Neuronal stem cell (in vitro differentiated cells): ENCODE data around the gene ABCB1.

Source experiments
- DNase-seq: peaks from one replicate; pipeline ENCODE4 v3.0.0-alpha.2; 2013; ENCODE audit warnings: low spot score
- H2AFZ ChIP-seq: one replicate; pipeline ENCODE4 v1.6.1; 2013; ENCODE audit warnings: mild to moderate bottlenecking, low read length, inconsistent platforms
- H2AK5ac ChIP-seq: 2 replicates; pipeline ENCODE4 v1.6.1; 2013; ENCODE audit warnings: low read depth, mild to moderate bottlenecking, inconsistent platforms, low read length, moderate library complexity, mixed read lengths
- H2BK120ac ChIP-seq: 2 replicates; pipeline ENCODE4 v1.6.1; 2013; ENCODE audit warnings: low read depth, mild to moderate bottlenecking, inconsistent platforms, low read length, moderate library complexity, mixed read lengths
- H2BK12ac ChIP-seq: one replicate; pipeline ENCODE4 v1.6.1; 2013; ENCODE audit warnings: low read length, inconsistent platforms
- H2BK15ac ChIP-seq: 2 replicates; pipeline ENCODE4 v1.6.1; 2013; ENCODE audit warnings: mild to moderate bottlenecking, low read length, inconsistent platforms, mixed read lengths
- H2BK5ac ChIP-seq: one replicate; pipeline ENCODE4 v1.6.1; 2013; ENCODE audit warnings: inconsistent platforms, mild to moderate bottlenecking, low read length, moderate library complexity
- H3K14ac ChIP-seq: one replicate; pipeline ENCODE4 v1.6.1; 2013; ENCODE audit warnings: low read length, inconsistent platforms
- H3K18ac ChIP-seq: 2 replicates; pipeline ENCODE4 v1.6.1; 2013; ENCODE audit warnings: low read length, inconsistent platforms
- H3K23ac ChIP-seq: 2 replicates; pipeline ENCODE4 v1.6.1; 2013; ENCODE audit warnings: low read depth, mild to moderate bottlenecking, mixed read lengths, low read length, inconsistent platforms; ENCODE audit not compliant: poor library complexity
- H3K27ac ChIP-seq: replicated peaks from 3 replicates; pipeline ENCODE4 v1.5.1; 2013; ENCODE audit warnings: low read length, inconsistent platforms
- H3K27me3 ChIP-seq, 3 experiments: 2 replicates each; pipeline ENCODE4 v1.6.1; 2013; ENCODE audit warnings: low read length in 3 of 3, mild to moderate bottlenecking in 2 of 3, inconsistent platforms in 1 of 3, low read depth in 1 of 3, mixed read lengths in 1 of 3, moderate library complexity in 1 of 3; ENCODE audit not compliant: control insufficient read depth in 3 of 3, insufficient read depth in 3 of 3
- H3K36me3 ChIP-seq, 2 donors: replicated peaks in 1 of 2; 2 replicates each; pipeline ENCODE4 v1.6.1; 2013; ENCODE audit warnings: low read length in 2 of 2; ENCODE audit not compliant: control insufficient read depth in 2 of 2, insufficient read depth in 2 of 2
- H3K4ac ChIP-seq: 2 replicates; pipeline ENCODE4 v1.6.1; 2013; ENCODE audit warnings: inconsistent platforms, mild to moderate bottlenecking, low read length, moderate library complexity
- H3K4me1 ChIP-seq, 2 donors: 1 replicate in 1 of 2; 2 replicates in 1 of 2; pipeline ENCODE4 v1.6.1; 2013; ENCODE audit warnings: low read length in 2 of 2, low read depth in 1 of 2; ENCODE audit not compliant: control insufficient read depth in 2 of 2, insufficient read depth in 1 of 2
- H3K4me2 ChIP-seq: one replicate; pipeline ENCODE4 v1.6.1; 2013; ENCODE audit warnings: mild to moderate bottlenecking, low read length, inconsistent platforms; ENCODE audit not compliant: insufficient read depth, poor library complexity, severe bottlenecking
- H3K4me3 ChIP-seq, 2 donors: 2 replicates each; pipeline ENCODE4 v1.5.1; 2013; ENCODE audit warnings: low read length in 2 of 2, mild to moderate bottlenecking in 2 of 2, inconsistent platforms in 1 of 2, moderate library complexity in 1 of 2
- H3K79me1 ChIP-seq: one replicate; pipeline ENCODE4 v1.6.1; 2013; ENCODE audit warnings: low read depth, mild to moderate bottlenecking, inconsistent platforms, low read length, moderate library complexity
- H3K9ac ChIP-seq: one replicate; pipeline ENCODE4 v1.6.1; 2013; ENCODE audit warnings: mild to moderate bottlenecking, low read depth, low read length, inconsistent platforms; ENCODE audit not compliant: poor library complexity
- H3K9me3 ChIP-seq, 2 donors: replicated peaks in 1 of 2; 2 replicates each; pipeline versions ENCODE3 to v1.6.1; 2013; ENCODE audit warnings: low read length in 2 of 2, mild to moderate bottlenecking in 2 of 2, inconsistent platforms in 1 of 2, low read depth in 1 of 2, mixed read lengths in 1 of 2, moderate library complexity in 1 of 2; ENCODE audit not compliant: control insufficient read depth in 2 of 2, insufficient read depth in 1 of 2
- H4K8ac ChIP-seq: one replicate; pipeline ENCODE4 v1.6.1; 2013; ENCODE audit warnings: low read depth, mild to moderate bottlenecking, inconsistent platforms, low read length, moderate library complexity
- H4K91ac ChIP-seq: one replicate; pipeline ENCODE4 v1.6.1; 2013; ENCODE audit warnings: low read length, low read depth, mild to moderate bottlenecking, inconsistent platforms; ENCODE audit not compliant: poor library complexity
- WGBS, 2 donors: extraction: QIAGEN DNeasy Blood & Tissue Kit; methylation state at CpG; one replicate each; pipeline ENCODE4 v1.1.7; 2013; ENCODE audit warnings: missing lambda C conversion rate in 2 of 2, mixed read lengths in 1 of 2; ENCODE audit not compliant: insufficient read length in 2 of 2, insufficient replicate concordance in 1 of 2; ENCODE audit errors: extremely low coverage in 2 of 2; 5-methylcytosine and 5-hydroxymethylcytosine counted together

Gene ABCB1

GRCh38 chr7:87581723-87582122 is 19.0 kb downstream of the ABCB1 start:
- H2BK5ac ChIP-seq, result no peak overlapping the region
- no peak overlapping the region for H3K27ac ChIP-seq
- H2AK5ac ChIP-seq, result no peak overlapping the region
- no peak overlapping the region for H2BK120ac ChIP-seq
- no peak overlapping the region for H3K4me3 ChIP-seq
- H3K36me3 ChIP-seq, result peaks cover 0 to 45% of the 10 kb centered on the region in 2 donors
- H3K9ac ChIP-seq, result peak overlapping the region; percentile 3
- WGBS, 2 donors, result no CpG with 5 or more reads among the region's 3 CpGs
- H2BK12ac ChIP-seq, result no peak overlapping the region
- no peaks in the 10 kb centered on the region for H3K79me1 ChIP-seq
- H3K18ac ChIP-seq, result no peak overlapping the region
- H3K4me1 ChIP-seq, result peaks cover 0 to 7% of the 10 kb centered on the region in 2 donors
- no peak overlapping the region for H4K8ac ChIP-seq
- no peaks in the 10 kb centered on the region for H3K9me3 ChIP-seq
- H3K4ac ChIP-seq, result no peak overlapping the region
- DNase-seq, result no peak
- no peak overlapping the region for H3K4me2 ChIP-seq
- H2AFZ ChIP-seq, result no peak overlapping the region
- H3K14ac ChIP-seq, result no peak overlapping the region
- no peak overlapping the region for H3K23ac ChIP-seq
- H2BK15ac ChIP-seq, result no peak overlapping the region
- H4K91ac ChIP-seq, result no peak overlapping the region
- no peaks in the 10 kb centered on the region for H3K27me3 ChIP-seq

DNA sequence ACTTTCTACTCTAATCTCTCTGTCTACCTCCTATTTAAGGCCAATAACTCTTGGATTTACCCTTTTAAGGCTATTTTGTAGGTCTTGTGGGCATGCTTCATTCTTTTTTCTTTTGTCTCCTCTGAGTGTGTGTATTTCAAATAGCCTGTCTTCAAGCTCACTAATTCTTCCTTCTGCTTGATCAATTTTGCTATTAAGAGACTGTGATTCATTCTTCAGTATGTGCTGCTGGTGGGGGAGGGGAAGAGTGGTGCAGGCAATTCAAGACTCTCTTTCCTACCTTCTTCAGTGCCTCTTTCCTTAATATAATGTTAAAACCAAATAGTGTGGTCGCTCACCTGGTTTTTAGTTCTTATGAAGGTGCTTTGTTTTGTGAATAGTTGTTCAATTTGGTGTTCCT is 20.0 kb downstream of the ABCB1 start:
- no peak overlapping the region for H4K8ac ChIP-seq
- H2AK5ac ChIP-seq, result no peak overlapping the region
- no peak overlapping the region for H3K18ac ChIP-seq
- H2BK15ac ChIP-seq, result no peak overlapping the region
- H2BK12ac ChIP-seq, result no peak overlapping the region
- no peak overlapping the region for H3K9ac ChIP-seq
- H2AFZ ChIP-seq, result no peak overlapping the region
- no peak overlapping the region for H3K4me2 ChIP-seq
- no peak for DNase-seq
- H3K27me3 ChIP-seq, result no peaks in the 10 kb centered on the region
- H3K36me3 ChIP-seq, result peaks cover 0 to 37% of the 10 kb centered on the region in 2 donors
- H3K4ac ChIP-seq, result no peak overlapping the region
- H2BK120ac ChIP-seq, result no peak overlapping the region
- H3K4me3 ChIP-seq, result no peak overlapping the region
- no peak overlapping the region for H3K23ac ChIP-seq
- H3K14ac ChIP-seq, result no peak overlapping the region
- H3K27ac ChIP-seq, result no peak overlapping the region
- no CpG with 5 or more reads among the region's 1 CpG for WGBS, 2 donors
- H3K4me1 ChIP-seq, result peaks cover 0 to 7% of the 10 kb centered on the region in 2 donors
- no peak overlapping the region for H2BK5ac ChIP-seq
- H3K9me3 ChIP-seq, result no peaks in the 10 kb centered on the region
- H3K79me1 ChIP-seq, result no peaks in the 10 kb centered on the region
- H4K91ac ChIP-seq, result no peak overlapping the region

GRCh38 chr7:87575521-87575920 is 25.2 kb downstream of the ABCB1 start:
- Histone ChIP-seq H4K91ac (no peak overlapping the region), H3K4ac (no peak overlapping the region), H2BK5ac (no peak overlapping the region), H3K9me3 (no peaks in the 10 kb centered on the region), H2AFZ (no peak overlapping the region), H3K36me3 (peaks cover 0 to 1% of the 10 kb centered on the region in 2 donors), H3K9ac (no peak overlapping the region), H3K4me3 (no peak overlapping the region), H2BK15ac (no peak overlapping the region), H4K8ac (no peak overlapping the region), H3K4me2 (no peak overlapping the region), H3K4me1 (no peaks in the 10 kb centered on the region), H3K27me3 (no peaks in the 10 kb centered on the region), H3K27ac (no peak overlapping the region), H3K79me1 (no peaks in the 10 kb centered on the region), H2BK12ac (no peak overlapping the region), H3K18ac (no peak overlapping the region), H2AK5ac (no peak overlapping the region), H2BK120ac (no peak overlapping the region), H3K14ac (no peak overlapping the region), H3K23ac (no peak overlapping the region)
- no CpG with 5 or more reads among the region's 2 CpGs for WGBS, 2 donors
- no peak for DNase-seq

- H2BK120ac ChIP-seq, result no peak overlapping the region
- no peaks in the 10 kb centered on the region for H3K9me3 ChIP-seq
- no peak overlapping the region for H2BK12ac ChIP-seq
- H3K36me3 ChIP-seq, result no peaks in the 10 kb centered on the region
- no peak overlapping the region for H3K14ac ChIP-seq
- H3K79me1 ChIP-seq, result no peaks in the 10 kb centered on the region
- no peak for DNase-seq
- no peak overlapping the region for H3K18ac ChIP-seq
- H2AK5ac ChIP-seq, result no peak overlapping the region
- no peak overlapping the region for H2BK5ac ChIP-seq
- no peaks in the 10 kb centered on the region for H3K4me1 ChIP-seq
- H4K91ac ChIP-seq, result no peak overlapping the region
- H4K8ac ChIP-seq, result no peak overlapping the region
- no peak overlapping the region for H3K4me3 ChIP-seq
- no peak overlapping the region for H3K27ac ChIP-seq
- H2AFZ ChIP-seq, result no peak overlapping the region
- no peak overlapping the region for H3K9ac ChIP-seq
- H3K23ac ChIP-seq, result no peak overlapping the region
- no CpG with 5 or more reads among the region's 2 CpGs for WGBS, 2 donors
- H2BK15ac ChIP-seq, result no peak overlapping the region
- no peaks in the 10 kb centered on the region for H3K27me3 ChIP-seq
- H3K4ac ChIP-seq, result no peak overlapping the region
- no peak overlapping the region for H3K4me2 ChIP-seq
These were observed 26.1 kb downstream of the ABCB1 start for GRCh38 chr7:87574630-87575029.
